HepG2 (cell line): ENCODE data around the gene GNG7.

Source experiments
- ARID2 ChIP-seq: sonication (generic); formaldehyde crosslinking; IDR thresholded peaks from 2 replicates; pipeline ENCODE4 v1.8.1; 2022; ENCODE audit warnings: mild to moderate bottlenecking, missing genetic modification reagents, borderline replicate concordance
- CBX2 ChIP-seq, 2 experiments: fragments of 200-600 bp in 1 of 2; sonication (generic); formaldehyde crosslinking in 1 of 2; IDR thresholded peaks; 2 replicates each; pipeline versions ENCODE4 v1.7.0 to v1.8.1; 2018 to 2022; ENCODE audit warnings: low read depth in 2 of 2, low read length in 1 of 2, mild to moderate bottlenecking in 1 of 2, missing genetic modification reagents in 1 of 2
- EZH2 ChIP-seq: conservative IDR thresholded peaks from 2 replicates; pipeline ENCODE4 v1.6.1; 2012; ENCODE audit warnings: mild to moderate bottlenecking, low read depth, low read length, moderate library complexity
- NCOA2 ChIP-seq: sonication (generic); formaldehyde crosslinking; IDR thresholded peaks from 2 replicates; pipeline ENCODE4 v1.8.0; 2022; ENCODE audit warnings: inconsistent platforms
- TF ChIP-seq, protein P1 (sequence below): IDR thresholded peaks from 2 replicates; pipeline ENCODE4 v1.6.1; 2016; ENCODE audit warnings: missing compliant biosample characterization, missing genetic modification reagents, borderline replicate concordance

DNA sequence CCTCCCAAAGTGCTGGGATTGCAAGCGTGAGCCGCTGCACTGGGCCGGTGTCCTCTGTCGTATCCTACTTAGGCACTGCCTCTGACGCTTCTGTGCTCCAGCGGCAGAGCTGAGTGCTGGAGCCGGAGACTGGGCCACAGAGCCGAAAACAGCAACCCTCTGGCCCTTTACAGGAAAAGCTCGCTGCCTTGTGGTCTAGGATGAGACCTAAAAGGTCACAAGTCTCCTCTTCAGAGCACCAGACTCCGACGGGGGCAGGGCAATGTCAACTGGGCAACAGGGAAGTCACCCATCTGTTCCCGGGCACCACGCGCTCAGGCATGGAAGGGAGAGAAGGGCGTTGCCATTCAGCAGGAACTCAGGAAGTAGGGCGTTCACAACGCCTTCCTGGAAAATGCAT lies 134.9 kb downstream of the GNG7 start:
- TF ChIP-seq NCOA2 (CRISPR knock-in tag) (no peak), EZH2 (no peak), CBX2 (IDR thresholded peaks at IDR 0.05; ENCODE audit: low read depth, low read length) (no peak), CBX2 (CRISPR knock-in tag; IDR thresholded peaks at IDR 0.05; ENCODE audit: low read depth) (no peak), ARID2 (no peak)
- TF ChIP-seq, protein P1, sequence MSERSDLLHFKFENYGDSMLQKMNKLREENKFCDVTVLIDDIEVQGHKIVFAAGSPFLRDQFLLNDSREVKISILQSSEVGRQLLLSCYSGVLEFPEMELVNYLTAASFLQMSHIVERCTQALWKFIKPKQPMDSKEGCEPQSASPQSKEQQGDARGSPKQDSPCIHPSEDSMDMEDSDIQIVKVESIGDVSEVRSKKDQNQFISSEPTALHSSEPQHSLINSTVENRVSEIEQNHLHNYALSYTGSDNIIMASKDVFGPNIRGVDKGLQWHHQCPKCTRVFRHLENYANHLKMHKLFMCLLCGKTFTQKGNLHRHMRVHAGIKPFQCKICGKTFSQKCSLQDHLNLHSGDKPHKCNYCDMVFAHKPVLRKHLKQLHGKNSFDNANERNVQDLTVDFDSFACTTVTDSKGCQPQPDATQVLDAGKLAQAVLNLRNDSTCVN (CRISPR knock-in tag) = no peak
